Fibroblast of the aortic adventitia (primary cell): ENCODE measurements around the gene DNAJC5G. TPM values are rescaled to one million over a fixed set of nuclear protein-coding genes. Genes with fewer than 3 reads are reported as not detected.

Source experiments
- DNase-seq: peaks from one replicate; pipeline ENCODE4 v3.0.0-alpha.2; 2010; ENCODE audit warnings: low read depth
- H3K4me3 ChIP-seq: 2 replicates; pipeline ENCODE4 v1.5.1; 2011; ENCODE audit warnings: low read depth, mild to moderate bottlenecking, control low read depth, low read length, moderate library complexity
- CTCF ChIP-seq: IDR thresholded peaks from 2 replicates; pipeline ENCODE4 v1.5.1; 2011; ENCODE audit warnings: mild to moderate bottlenecking, low read length, control low read depth, inconsistent platforms; ENCODE audit not compliant: insufficient read depth
- total RNA-seq: library from RNA; depleted of rRNA; stranded (reverse); fragments of >200 nt; gene quantifications from 2 replicates; pipeline ENCODE4 v1.2.3, GENCODE V29; 2012; ENCODE audit warnings: low replicate concordance

DNAJC5G gene
- total RNA-seq, 1 donor, result not detected

GRCh38 chr2:27236626-27237025 lies 38.6 kb upstream of the DNAJC5G start:
- H3K4me3 ChIP-seq, result no peak overlapping the region
- no peak for TF ChIP-seq CTCF
- no peak for DNase-seq

- no peak for DNase-seq
- no peak overlapping the region for H3K4me3 ChIP-seq
- no peak for TF ChIP-seq CTCF
These were observed 37.8 kb upstream of the DNAJC5G start for GRCh38 chr2:27237341-27237945.

GRCh38 chr2:27238976-27239375 lies 36.3 kb upstream of the DNAJC5G start:
- DNase-seq, result no peak
- TF ChIP-seq CTCF, result no peak
- no peak overlapping the region for H3K4me3 ChIP-seq

- H3K4me3 ChIP-seq, result no peak overlapping the region
- no peak for DNase-seq
- TF ChIP-seq CTCF, result no peak
These were observed 34.8 kb upstream of the DNAJC5G start for GRCh38 chr2:27240406-27240805.

- H3K4me3 ChIP-seq, result no peak overlapping the region
- DNase-seq, result no peak
- TF ChIP-seq CTCF, result no peak
These were observed 33.2 kb upstream of the DNAJC5G start for GRCh38 chr2:27241761-27242613.

- DNase-seq, result no peak
- no peak overlapping the region for H3K4me3 ChIP-seq
- no peak for TF ChIP-seq CTCF
These were observed 32.6 kb upstream of the DNAJC5G start for GRCh38 chr2:27242614-27242951.
